Erythroblast (primary cell): ENCODE results near the gene TNFAIP8.

Experiments
- GATA1 ChIP-seq: IDR thresholded peaks from 2 replicates; pipeline ENCODE4 v1.6.1; 2011; ENCODE audit warnings: low read depth, mild to moderate bottlenecking, control low read depth, low read length, moderate library complexity
- POLR2A ChIP-seq: IDR thresholded peaks from 2 replicates; pipeline ENCODE4 v1.6.1; 2011; ENCODE audit warnings: mild to moderate bottlenecking, low read length

GRCh38 chr5:119365847-119366539 lies 10.2 kb downstream of the TNFAIP8 start:
- TF ChIP-seq POLR2A (no peak), GATA1 (no peak)
